Stimulated activated naive CD8-positive, alpha-beta T cell treated with anti-CD3 and anti-CD28 coated beads, Interleukin-15, Interleukin-2, amounts not matched to agents 100 ng/mL and 50 ng/mL, for 24 hours (primary cell): Measurements from ENCODE around the gene PHACTR4.
"Not testable (repeated sequence)": the region's sequence is repeated elsewhere in the genome, so short reads cannot be mapped to it uniquely, and the experiment has no call there.

Experiments
- H3K27ac Mint-ChIP-seq: one replicate; pipeline ENCODE4 v1.8.0; 2021; ENCODE audit warnings: mild to moderate bottlenecking, mixed read lengths
- H3K27me3 Mint-ChIP-seq: one replicate; pipeline ENCODE4 v1.8.0; 2021; ENCODE audit warnings: mixed read lengths
- H3K36me3 Mint-ChIP-seq: one replicate; pipeline ENCODE4 v1.8.0; 2021; ENCODE audit warnings: low read depth, mixed read lengths
- H3K4me1 Mint-ChIP-seq: one replicate; pipeline ENCODE4 v1.8.0; 2021; ENCODE audit warnings: low read depth, mixed read lengths
- H3K4me3 Mint-ChIP-seq: one replicate; pipeline ENCODE4 v1.8.0; 2021; ENCODE audit warnings: mild to moderate bottlenecking, mixed read lengths
- H3K9me3 Mint-ChIP-seq: one replicate; pipeline ENCODE4 v1.8.0; 2021; ENCODE audit warnings: mixed read lengths

The PHACTR4 gene

GRCh38 chr1:28354121-28354520, 15.4 kb upstream of the PHACTR4 start:
- H3K36me3 Mint-ChIP-seq, result no peaks in the 10 kb centered on the region
- H3K9me3 Mint-ChIP-seq, result no peaks in the 10 kb centered on the region
- H3K4me3 Mint-ChIP-seq, result no peak overlapping the region
- H3K27me3 Mint-ChIP-seq, result no peaks in the 10 kb centered on the region
- H3K27ac Mint-ChIP-seq, result no peak overlapping the region
- H3K4me1 Mint-ChIP-seq, result no peaks in the 10 kb centered on the region

GRCh38 chr1:28358716-28359115, 10.8 kb upstream of the PHACTR4 start:
- Mint-ChIP-seq H3K36me3 (no peaks in the 10 kb centered on the region), H3K27me3 (no peaks in the 10 kb centered on the region), H3K27ac (no peak overlapping the region), H3K4me3 (no peak overlapping the region), H3K9me3 (no peaks in the 10 kb centered on the region), H3K4me1 (no peaks in the 10 kb centered on the region)

- Mint-ChIP-seq H3K27ac (no peak overlapping the region), H3K27me3 (no peaks in the 10 kb centered on the region), H3K9me3 (no peaks in the 10 kb centered on the region), H3K4me1 (no peaks in the 10 kb centered on the region), H3K36me3 (no peaks in the 10 kb centered on the region), H3K4me3 (no peak overlapping the region)
These were observed 9.8 kb upstream of the PHACTR4 start for GRCh38 chr1:28359592-28360239.

GRCh38 chr1:28364888-28365287, 4.7 kb upstream of the PHACTR4 start:
- Mint-ChIP-seq H3K4me1 (peaks cover 14% of the 10 kb centered on the region), H3K36me3 (no peaks in the 10 kb centered on the region), H3K9me3 (no peaks in the 10 kb centered on the region), H3K27me3 (no peaks in the 10 kb centered on the region), H3K4me3 (no peak overlapping the region), H3K27ac (no peak overlapping the region)

GRCh38 chr1:28365864-28366263, 3.7 kb upstream of the PHACTR4 start:
- no peak overlapping the region for H3K4me3 Mint-ChIP-seq
- H3K9me3 Mint-ChIP-seq, result no peaks in the 10 kb centered on the region
- H3K27ac Mint-ChIP-seq, result no peak overlapping the region
- peaks cover 22% of the 10 kb centered on the region for H3K4me1 Mint-ChIP-seq
- no peaks in the 10 kb centered on the region for H3K27me3 Mint-ChIP-seq
- H3K36me3 Mint-ChIP-seq, result no peaks in the 10 kb centered on the region

GRCh38 chr1:28368608-28369007, 932 bp upstream of the PHACTR4 start:
- H3K27ac Mint-ChIP-seq, result peak overlapping the region; percentile 91
- peak overlapping the region; percentile 95 for H3K4me3 Mint-ChIP-seq
- not testable (repeated sequence) for H3K27me3 Mint-ChIP-seq, H3K9me3 Mint-ChIP-seq, H3K36me3 Mint-ChIP-seq
- peaks cover 30% of the 10 kb centered on the region for H3K4me1 Mint-ChIP-seq

GRCh38 chr1:28370239-28371009, 884 bp downstream of the PHACTR4 start:
- no peaks in the 10 kb centered on the region for H3K27me3 Mint-ChIP-seq
- H3K27ac Mint-ChIP-seq, result peak overlapping the region; percentile 93
- H3K9me3 Mint-ChIP-seq, result no peaks in the 10 kb centered on the region
- H3K4me1 Mint-ChIP-seq, result peaks cover 44% of the 10 kb centered on the region
- H3K36me3 Mint-ChIP-seq, result peaks cover 16% of the 10 kb centered on the region
- H3K4me3 Mint-ChIP-seq, result peak overlapping the region; percentile 95

- Mint-ChIP-seq H3K4me1 (peaks cover 44% of the 10 kb centered on the region), H3K27me3 (no peaks in the 10 kb centered on the region), H3K36me3 (peaks cover 16% of the 10 kb centered on the region), H3K9me3 (no peaks in the 10 kb centered on the region), H3K4me3 (peak overlapping the region; percentile 95), H3K27ac (peak overlapping the region; percentile 71)
These were observed 1.5 kb downstream of the PHACTR4 start for GRCh38 chr1:28371010-28371377.

GRCh38 chr1:28373450-28373849, 3.9 kb downstream of the PHACTR4 start:
- peaks cover 16% of the 10 kb centered on the region for H3K36me3 Mint-ChIP-seq
- H3K4me3 Mint-ChIP-seq, H3K9me3 Mint-ChIP-seq, H3K27ac Mint-ChIP-seq, H3K27me3 Mint-ChIP-seq: not testable (repeated sequence)
- peaks cover 41% of the 10 kb centered on the region for H3K4me1 Mint-ChIP-seq

GRCh38 chr1:28374297-28374696, 4.8 kb downstream of the PHACTR4 start:
- Mint-ChIP-seq H3K9me3 (no peaks in the 10 kb centered on the region), H3K4me1 (peaks cover 38% of the 10 kb centered on the region), H3K4me3 (no peak overlapping the region), H3K27ac (no peak overlapping the region), H3K27me3 (no peaks in the 10 kb centered on the region), H3K36me3 (peaks cover 16% of the 10 kb centered on the region)

- not testable (repeated sequence) for H3K4me3 Mint-ChIP-seq, H3K9me3 Mint-ChIP-seq, H3K27me3 Mint-ChIP-seq
- Mint-ChIP-seq H3K27ac (peak overlapping the region; percentile 14), H3K4me1 (peaks cover 36% of the 10 kb centered on the region), H3K36me3 (peaks cover 20% of the 10 kb centered on the region)
These were observed 6.1 kb downstream of the PHACTR4 start for GRCh38 chr1:28375598-28375997.

- Mint-ChIP-seq H3K36me3 (peaks cover 23% of the 10 kb centered on the region), H3K4me1 (peaks cover 34% of the 10 kb centered on the region)
- not testable (repeated sequence) for H3K27me3 Mint-ChIP-seq, H3K4me3 Mint-ChIP-seq, H3K27ac Mint-ChIP-seq, H3K9me3 Mint-ChIP-seq
These were observed 6.7 kb downstream of the PHACTR4 start for GRCh38 chr1:28376195-28376594.

- H3K36me3 Mint-ChIP-seq, result peaks cover 34% of the 10 kb centered on the region
- peaks cover 41% of the 10 kb centered on the region for H3K4me1 Mint-ChIP-seq
- no peaks in the 10 kb centered on the region for H3K27me3 Mint-ChIP-seq
- no peak overlapping the region for H3K4me3 Mint-ChIP-seq
- no peak overlapping the region for H3K27ac Mint-ChIP-seq
- H3K9me3 Mint-ChIP-seq, result peaks cover 7% of the 10 kb centered on the region
These were observed 9.4 kb downstream of the PHACTR4 start for GRCh38 chr1:28378906-28379305.

GRCh38 chr1:28380394-28380793, 10.9 kb downstream of the PHACTR4 start:
- Mint-ChIP-seq H3K4me3 (no peak overlapping the region), H3K9me3 (peaks cover 8% of the 10 kb centered on the region), H3K4me1 (peaks cover 40% of the 10 kb centered on the region), H3K36me3 (peaks cover 33% of the 10 kb centered on the region), H3K27ac (no peak overlapping the region), H3K27me3 (no peaks in the 10 kb centered on the region)

- Mint-ChIP-seq H3K4me1 (peaks cover 42% of the 10 kb centered on the region), H3K36me3 (peaks cover 33% of the 10 kb centered on the region)
- H3K27me3 Mint-ChIP-seq, H3K4me3 Mint-ChIP-seq, H3K9me3 Mint-ChIP-seq, H3K27ac Mint-ChIP-seq: not testable (repeated sequence)
These were observed 14.2 kb downstream of the PHACTR4 start for GRCh38 chr1:28383785-28384184.
